Liver (tissue), 9 donors: ENCODE data around the gene CES5A. TPM values are rescaled to one million over a fixed set of nuclear protein-coding genes. Genes with fewer than 3 reads are reported as not detected.

Source experiments
- DNase-seq: peaks from one replicate; pipeline ENCODE4 v3.0.0-alpha.2; 2017; ENCODE audit warnings: low spot score
- H3K27ac ChIP-seq, 2 donors: one replicate each; pipeline ENCODE4 v1.7.0; 2013; ENCODE audit warnings: inconsistent platforms in 2 of 2, low read length in 2 of 2, control low read depth in 1 of 2, low read depth in 1 of 2, mild to moderate bottlenecking in 1 of 2
- H3K27me3 ChIP-seq, 4 donors: one replicate each; pipeline versions ENCODE4 v1.6.1 to v1.7.0; 2013; ENCODE audit warnings: low read length in 3 of 4, inconsistent platforms in 1 of 4, mild to moderate bottlenecking in 1 of 4, moderate library complexity in 1 of 4; ENCODE audit not compliant: control insufficient read depth in 4 of 4, insufficient read depth in 4 of 4
- H3K36me3 ChIP-seq, 4 donors: one replicate each; pipeline versions ENCODE4 v1.6.1 to v1.7.0; 2013; ENCODE audit warnings: low read length in 3 of 4, mild to moderate bottlenecking in 3 of 4, low read depth in 1 of 4, moderate library complexity in 1 of 4; ENCODE audit not compliant: control insufficient read depth in 4 of 4, insufficient read depth in 3 of 4
- H3K4me1 ChIP-seq, 4 donors: one replicate each; pipeline versions ENCODE4 v1.6.1 to v1.7.0; 2013; ENCODE audit warnings: low read length in 3 of 4, mild to moderate bottlenecking in 3 of 4, moderate library complexity in 1 of 4; ENCODE audit not compliant: control insufficient read depth in 4 of 4, insufficient read depth in 4 of 4
- H3K4me3 ChIP-seq, 3 donors: one replicate each; pipeline versions ENCODE4 v1.6.1 to v1.7.0; 2013; ENCODE audit warnings: low read length in 3 of 3, control low read depth in 1 of 3, low read depth in 1 of 3, mild to moderate bottlenecking in 1 of 3
- H3K9ac ChIP-seq, 2 donors: one replicate each; pipeline ENCODE4 v1.7.0; 2013; ENCODE audit warnings: low read length in 2 of 2, mild to moderate bottlenecking in 2 of 2, moderate library complexity in 2 of 2, control low read depth in 1 of 2, low read depth in 1 of 2
- H3K9me3 ChIP-seq, 4 donors: one replicate each; pipeline versions ENCODE4 v1.6.1 to v1.7.0; 2013; ENCODE audit warnings: low read length in 3 of 4; ENCODE audit not compliant: control insufficient read depth in 4 of 4
- EGR1 ChIP-seq, 2 donors: IDR thresholded peaks; 2 replicates each; pipeline ENCODE4 v1.6.1; 2016 to 2018; ENCODE audit warnings: antibody characterized with exemption in 2 of 2, low read depth in 2 of 2
- FOXA1 ChIP-seq: IDR thresholded peaks from 2 replicates; pipeline ENCODE4 v1.6.1; 2016; ENCODE audit warnings: antibody characterized with exemption
- HNF4A ChIP-seq, 2 donors: conservative IDR thresholded peaks; 2 replicates each; pipeline ENCODE4 v1.6.1; 2016; ENCODE audit warnings: antibody characterized with exemption in 2 of 2, mild to moderate bottlenecking in 2 of 2
- HNF4G ChIP-seq: IDR thresholded peaks from 2 replicates; pipeline ENCODE4 v1.6.1; 2016; ENCODE audit warnings: antibody characterized with exemption
- JUND ChIP-seq, 2 donors: IDR thresholded peaks; 2 replicates each; pipeline ENCODE4 v1.6.1; 2016; ENCODE audit warnings: antibody characterized with exemption in 2 of 2
- NR2F2 ChIP-seq: IDR thresholded peaks from 2 replicates; pipeline ENCODE4 v1.6.1; 2016; ENCODE audit warnings: antibody characterized with exemption
- RAD21 ChIP-seq, 2 donors: IDR thresholded peaks; 2 replicates each; pipeline ENCODE4 v1.6.1; 2016; ENCODE audit warnings: antibody characterized with exemption in 2 of 2, mild to moderate bottlenecking in 2 of 2
- RXRA ChIP-seq, 2 donors: IDR thresholded peaks; 2 replicates each; pipeline ENCODE4 v1.6.1; 2017 to 2018; ENCODE audit warnings: antibody characterized with exemption in 2 of 2, mild to moderate bottlenecking in 1 of 2
- TAF1 ChIP-seq: conservative IDR thresholded peaks from 2 replicates; pipeline ENCODE4 v1.6.1; 2016; ENCODE audit warnings: antibody characterized with exemption, mild to moderate bottlenecking
- YY1 ChIP-seq: IDR thresholded peaks from 2 replicates; pipeline ENCODE4 v1.6.1; 2016; ENCODE audit warnings: antibody characterized with exemption, mild to moderate bottlenecking
- WGBS: extraction: QIAGEN DNeasy Blood & Tissue Kit; methylation state at CpG from one replicate; pipeline ENCODE4 v1.1.7; 2013; 5-methylcytosine and 5-hydroxymethylcytosine counted together
- polyA plus RNA-seq, 2 donors: library from polyadenylated mRNA; stranded (reverse) in 1 of 2; unstranded in 1 of 2; fragments of 200-250 nt in 1 of 2; fragments of >200 nt in 1 of 2; fragmentation: Nextera tagmentation in 1 of 2; extraction: Ambion mirVana in 1 of 2; gene quantifications; one replicate each; pipeline versions ENCODE4 v1.2.1 to v1.2.3, GENCODE V29; 2013 to 2015
- total RNA-seq, 2 donors: library from RNA; depleted of rRNA; stranded (reverse); fragments of >200 nt; gene quantifications; one replicate each; pipeline ENCODE4 v1.2.3, GENCODE V29; 2014
- TF ChIP-seq, protein P1 (sequence below): IDR thresholded peaks from 2 replicates; pipeline ENCODE4 v1.6.1; 2016; ENCODE audit warnings: antibody characterized with exemption, mild to moderate bottlenecking
- TF ChIP-seq, protein P2 (sequence below): IDR thresholded peaks from 2 replicates; pipeline ENCODE4 v1.6.1; 2016; ENCODE audit warnings: antibody characterized with exemption
- TF ChIP-seq, protein P3 (sequence below): IDR thresholded peaks from 2 replicates; pipeline ENCODE4 v1.6.1; 2016; ENCODE audit warnings: antibody characterized with exemption
- TF ChIP-seq, protein P4 (sequence below): IDR thresholded peaks from 2 replicates; pipeline ENCODE4 v1.6.1; 2016; ENCODE audit warnings: antibody characterized with exemption
- TF ChIP-seq, protein P5 (sequence below): fragments of 150-350 bp; IDR thresholded peaks from 2 replicates; pipeline ENCODE4 v1.5.1; 2017; ENCODE audit warnings: improper control_type of control experiment, low read depth, low read length; ENCODE audit not compliant: missing input control
- donor health status: healthy.
- donor health status: healthy.
- donor health status: healthy.
- donor health status: healthy.
- donor health status: healthy.

The CES5A gene
- total and polyA plus RNA-seq, 4 donors = 0.67 to 1.5 (median 0.96) TPM; not detected in 1

DNA sequence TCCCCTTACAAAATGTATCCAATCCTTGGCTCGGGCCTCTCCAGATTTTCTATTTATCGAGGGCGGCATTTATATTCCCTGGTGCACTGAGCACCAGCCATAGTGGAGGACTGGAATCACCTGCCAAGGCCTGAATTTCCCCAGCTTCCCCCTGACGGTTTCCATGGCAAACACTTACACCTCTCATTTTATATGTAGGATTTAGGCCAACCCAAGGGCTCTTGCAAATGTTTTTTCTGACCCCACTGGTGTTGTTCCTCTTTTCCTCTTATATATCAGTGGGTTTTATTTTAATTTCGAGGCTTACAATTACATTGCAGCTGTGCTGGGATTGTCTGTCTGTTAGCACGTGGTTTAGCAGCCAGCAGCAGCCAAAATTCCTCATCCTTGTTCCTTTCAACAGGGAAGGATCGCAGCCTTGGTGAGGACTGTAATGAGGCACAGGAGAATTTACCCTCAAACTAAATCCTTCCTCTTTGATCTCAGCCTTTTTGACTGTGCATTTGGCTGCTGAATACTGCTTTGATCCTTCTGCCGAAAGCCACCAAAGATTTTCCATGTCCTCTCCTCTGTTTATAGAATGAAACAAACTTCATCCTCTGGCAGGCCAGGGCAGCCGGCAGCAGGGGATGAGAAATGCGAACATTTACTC, 26.5 kb upstream of the CES5A start:
- DNase-seq = no peak
- Histone ChIP-seq H3K27me3 (no peaks in the 10 kb centered on the region), H3K9me3 (peaks cover 0 to 4% (median under 1%) of the 10 kb centered on the region in 4 donors), H3K4me1 (no peaks in the 10 kb centered on the region), H3K36me3 (no peaks in the 10 kb centered on the region), H3K9ac (no peak overlapping the region), H3K27ac (no peak overlapping the region), H3K4me3 (no peak overlapping the region)
- TF ChIP-seq YY1 = no peak
- TF ChIP-seq, protein P1, sequence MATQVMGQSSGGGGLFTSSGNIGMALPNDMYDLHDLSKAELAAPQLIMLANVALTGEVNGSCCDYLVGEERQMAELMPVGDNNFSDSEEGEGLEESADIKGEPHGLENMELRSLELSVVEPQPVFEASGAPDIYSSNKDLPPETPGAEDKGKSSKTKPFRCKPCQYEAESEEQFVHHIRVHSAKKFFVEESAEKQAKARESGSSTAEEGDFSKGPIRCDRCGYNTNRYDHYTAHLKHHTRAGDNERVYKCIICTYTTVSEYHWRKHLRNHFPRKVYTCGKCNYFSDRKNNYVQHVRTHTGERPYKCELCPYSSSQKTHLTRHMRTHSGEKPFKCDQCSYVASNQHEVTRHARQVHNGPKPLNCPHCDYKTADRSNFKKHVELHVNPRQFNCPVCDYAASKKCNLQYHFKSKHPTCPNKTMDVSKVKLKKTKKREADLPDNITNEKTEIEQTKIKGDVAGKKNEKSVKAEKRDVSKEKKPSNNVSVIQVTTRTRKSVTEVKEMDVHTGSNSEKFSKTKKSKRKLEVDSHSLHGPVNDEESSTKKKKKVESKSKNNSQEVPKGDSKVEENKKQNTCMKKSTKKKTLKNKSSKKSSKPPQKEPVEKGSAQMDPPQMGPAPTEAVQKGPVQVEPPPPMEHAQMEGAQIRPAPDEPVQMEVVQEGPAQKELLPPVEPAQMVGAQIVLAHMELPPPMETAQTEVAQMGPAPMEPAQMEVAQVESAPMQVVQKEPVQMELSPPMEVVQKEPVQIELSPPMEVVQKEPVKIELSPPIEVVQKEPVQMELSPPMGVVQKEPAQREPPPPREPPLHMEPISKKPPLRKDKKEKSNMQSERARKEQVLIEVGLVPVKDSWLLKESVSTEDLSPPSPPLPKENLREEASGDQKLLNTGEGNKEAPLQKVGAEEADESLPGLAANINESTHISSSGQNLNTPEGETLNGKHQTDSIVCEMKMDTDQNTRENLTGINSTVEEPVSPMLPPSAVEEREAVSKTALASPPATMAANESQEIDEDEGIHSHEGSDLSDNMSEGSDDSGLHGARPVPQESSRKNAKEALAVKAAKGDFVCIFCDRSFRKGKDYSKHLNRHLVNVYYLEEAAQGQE = no peak
- TF ChIP-seq FOXA1 = no peak
- no peak for TF ChIP-seq EGR1 (IDR thresholded peaks at IDR 0.05; ENCODE audit: low read depth in 2 of 2)
- no peak for TF ChIP-seq JUND (IDR thresholded peaks at IDR 0.05)
- TF ChIP-seq, protein P2, sequence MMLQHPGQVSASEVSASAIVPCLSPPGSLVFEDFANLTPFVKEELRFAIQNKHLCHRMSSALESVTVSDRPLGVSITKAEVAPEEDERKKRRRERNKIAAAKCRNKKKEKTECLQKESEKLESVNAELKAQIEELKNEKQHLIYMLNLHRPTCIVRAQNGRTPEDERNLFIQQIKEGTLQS = no peak
- no peak for TF ChIP-seq NR2F2
- TF ChIP-seq, protein P3, sequence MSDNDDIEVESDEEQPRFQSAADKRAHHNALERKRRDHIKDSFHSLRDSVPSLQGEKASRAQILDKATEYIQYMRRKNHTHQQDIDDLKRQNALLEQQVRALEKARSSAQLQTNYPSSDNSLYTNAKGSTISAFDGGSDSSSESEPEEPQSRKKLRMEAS = no peak
- TF ChIP-seq RAD21 (IDR thresholded peaks at IDR 0.05) = no peak
- no peak for TF ChIP-seq RXRA (IDR thresholded peaks at IDR 0.05)
- no peak for TF ChIP-seq HNF4G
- TF ChIP-seq TAF1 = no peak
- TF ChIP-seq, protein P4, sequence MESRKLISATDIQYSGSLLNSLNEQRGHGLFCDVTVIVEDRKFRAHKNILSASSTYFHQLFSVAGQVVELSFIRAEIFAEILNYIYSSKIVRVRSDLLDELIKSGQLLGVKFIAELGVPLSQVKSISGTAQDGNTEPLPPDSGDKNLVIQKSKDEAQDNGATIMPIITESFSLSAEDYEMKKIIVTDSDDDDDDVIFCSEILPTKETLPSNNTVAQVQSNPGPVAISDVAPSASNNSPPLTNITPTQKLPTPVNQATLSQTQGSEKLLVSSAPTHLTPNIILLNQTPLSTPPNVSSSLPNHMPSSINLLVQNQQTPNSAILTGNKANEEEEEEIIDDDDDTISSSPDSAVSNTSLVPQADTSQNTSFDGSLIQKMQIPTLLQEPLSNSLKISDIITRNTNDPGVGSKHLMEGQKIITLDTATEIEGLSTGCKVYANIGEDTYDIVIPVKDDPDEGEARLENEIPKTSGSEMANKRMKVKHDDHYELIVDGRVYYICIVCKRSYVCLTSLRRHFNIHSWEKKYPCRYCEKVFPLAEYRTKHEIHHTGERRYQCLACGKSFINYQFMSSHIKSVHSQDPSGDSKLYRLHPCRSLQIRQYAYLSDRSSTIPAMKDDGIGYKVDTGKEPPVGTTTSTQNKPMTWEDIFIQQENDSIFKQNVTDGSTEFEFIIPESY = no peak
- TF ChIP-seq HNF4A (conservative IDR thresholded peaks at IDR 0.05) = no peak
- TF ChIP-seq, protein P5, sequence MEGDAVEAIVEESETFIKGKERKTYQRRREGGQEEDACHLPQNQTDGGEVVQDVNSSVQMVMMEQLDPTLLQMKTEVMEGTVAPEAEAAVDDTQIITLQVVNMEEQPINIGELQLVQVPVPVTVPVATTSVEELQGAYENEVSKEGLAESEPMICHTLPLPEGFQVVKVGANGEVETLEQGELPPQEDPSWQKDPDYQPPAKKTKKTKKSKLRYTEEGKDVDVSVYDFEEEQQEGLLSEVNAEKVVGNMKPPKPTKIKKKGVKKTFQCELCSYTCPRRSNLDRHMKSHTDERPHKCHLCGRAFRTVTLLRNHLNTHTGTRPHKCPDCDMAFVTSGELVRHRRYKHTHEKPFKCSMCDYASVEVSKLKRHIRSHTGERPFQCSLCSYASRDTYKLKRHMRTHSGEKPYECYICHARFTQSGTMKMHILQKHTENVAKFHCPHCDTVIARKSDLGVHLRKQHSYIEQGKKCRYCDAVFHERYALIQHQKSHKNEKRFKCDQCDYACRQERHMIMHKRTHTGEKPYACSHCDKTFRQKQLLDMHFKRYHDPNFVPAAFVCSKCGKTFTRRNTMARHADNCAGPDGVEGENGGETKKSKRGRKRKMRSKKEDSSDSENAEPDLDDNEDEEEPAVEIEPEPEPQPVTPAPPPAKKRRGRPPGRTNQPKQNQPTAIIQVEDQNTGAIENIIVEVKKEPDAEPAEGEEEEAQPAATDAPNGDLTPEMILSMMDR = no peak
- 77% methylated on average over 10 of the region's 10 CpGs for WGBS
